Smooth muscle cell of the pulmonary artery (primary cell): Measurements from ENCODE around the gene ALG6. TPM values are rescaled to one million over a fixed set of nuclear protein-coding genes. Genes with fewer than 3 reads are reported as not detected.

Experiments
- total RNA-seq: library from RNA; depleted of rRNA; stranded (reverse); fragments of >200 nt; gene quantifications from 2 replicates; pipeline ENCODE4 v1.2.3, GENCODE V29; 2014

Gene ALG6
- total RNA-seq, result 11.5 and 13.2 TPM in 2 replicates

GRCh38 chr1:63367215-63368103, at the start of gene ALG6:
Gene ALG6 (plus strand): TSS chr1:63367627. CDS start chr1:63370978, 3,351 bp downstream.

GRCh38 chr1:63322114-63322943, 45.1 kb upstream of the ALG6 start, which contains the start of gene FOXD3:
Gene FOXD3 (plus strand): TSS chr1:63322567. CDS start chr1:63323059, 492 bp downstream.

Other genes with a start within 250 kb of the ALG6 start
- gene FOXD3, start 45.1 kb upstream of the ALG6 start, total RNA-seq, result not detected in 2 replicates
- 16.1 and 17.7 TPM in 2 replicates for gene ITGB3BP, start 155.6 kb downstream of the ALG6 start, total RNA-seq
- gene EFCAB7, start 155.9 kb downstream of the ALG6 start, total RNA-seq, result 4.0 and 5.5 TPM in 2 replicates
- 124 and 178 TPM in 2 replicates for gene PGM1, start 225.8 kb downstream of the ALG6 start, total RNA-seq